Activated CD8-positive, alpha-beta T cell treated with anti-CD3 and anti-CD28 coated beads, Interleukin-2, amount 10 ng/mL, durations not matched to agents 7 days and 5 days (primary cell): ENCODE results near the gene CHMP6. TPM values are rescaled to one million over a fixed set of nuclear protein-coding genes. Genes with fewer than 3 reads are reported as not detected.

ENCODE experiments used
- ATAC-seq: fragments of 150-1000 bp; cut with Tn5 transposase; one replicate; pipeline ENCODE4 v1.10.0; 2021; ENCODE audit warnings: moderate library complexity
- CTCF ChIA-PET: fragments of 350-600 bp; sonication (Branson Sonifier 250); formaldehyde crosslinking; loops from one replicate; lab custom pipeline; 2021; ENCODE audit warnings: antibody characterized with exemption; lab: Charles Lee
- POLR2A ChIA-PET: fragments of 350-600 bp; sonication (Branson Sonifier 250); formaldehyde crosslinking; loops from one replicate; lab custom pipeline; 2021; ENCODE audit warnings: antibody characterized with exemption; lab: Charles Lee
- DNase-seq: peaks from one replicate; pipeline ENCODE4 v3.0.0-alpha.2; 2020
- H3K27ac Mint-ChIP-seq: one replicate; pipeline ENCODE4 v1.8.0; 2021; ENCODE audit warnings: mild to moderate bottlenecking, mixed read lengths
- H3K27me3 Mint-ChIP-seq: one replicate; pipeline ENCODE4 v1.8.0; 2021; ENCODE audit warnings: low read depth, mixed read lengths
- H3K36me3 Mint-ChIP-seq: one replicate; pipeline ENCODE4 v1.8.0; 2021; ENCODE audit warnings: low read depth, mixed read lengths
- H3K4me1 Mint-ChIP-seq: one replicate; pipeline ENCODE4 v1.8.0; 2021; ENCODE audit warnings: low read depth, mixed read lengths
- H3K4me3 Mint-ChIP-seq: one replicate; pipeline ENCODE4 v1.8.0; 2021; ENCODE audit warnings: mild to moderate bottlenecking, mixed read lengths
- H3K9me3 Mint-ChIP-seq: one replicate; pipeline ENCODE4 v1.8.0; 2022; ENCODE audit warnings: mixed read lengths; ENCODE audit not compliant: insufficient read depth
- total RNA-seq, 2 experiments: library from RNA; stranded (reverse); gene quantifications; one replicate each; pipeline ENCODE4 v1.2.3, GENCODE V29; 2021

Gene CHMP6
- total RNA-seq, 2 experiments from 2014 or later = 32.4 to 35.5 TPM

DNA sequence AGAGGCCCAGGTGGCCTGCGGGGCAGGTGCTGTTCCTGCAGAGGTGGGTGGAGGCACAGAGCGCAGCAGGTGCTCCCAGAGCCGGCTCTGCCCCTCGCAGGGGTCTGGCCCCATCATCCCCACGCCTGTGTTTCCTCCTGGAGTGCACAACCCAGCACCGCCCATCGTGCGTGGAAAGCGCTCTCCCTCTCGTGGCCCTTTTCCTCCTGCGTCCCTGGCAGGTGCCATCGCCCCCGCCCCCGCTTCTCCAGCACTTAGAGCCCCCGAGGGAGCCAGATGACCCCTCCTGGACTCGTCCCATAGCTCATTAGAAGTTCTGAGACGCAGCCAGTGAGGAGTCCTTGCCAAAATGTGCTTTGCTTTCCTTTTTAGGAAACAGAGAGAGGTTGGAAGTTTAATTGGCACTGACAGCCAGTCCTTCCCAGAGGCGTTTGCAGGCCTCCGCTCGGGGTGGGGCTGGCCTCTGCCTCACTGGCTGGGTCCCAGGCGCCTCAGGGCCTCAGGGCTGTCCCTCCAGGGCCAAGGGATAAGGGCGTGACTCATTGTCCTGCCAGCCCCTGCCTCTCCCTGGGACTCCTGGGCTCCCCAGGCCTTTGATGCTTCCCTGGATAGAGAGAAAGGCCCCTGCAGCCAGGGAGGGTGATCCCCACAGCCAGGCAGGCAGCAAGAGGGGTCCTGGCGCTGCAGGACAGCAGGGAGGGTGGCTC, 32.2 kb upstream of the CHMP6 start:
- ATAC-seq (no peak), DNase-seq (no peak)
- Mint-ChIP-seq H3K27me3 (no peaks in the 10 kb centered on the region), H3K4me3 (no peak overlapping the region), H3K4me1 (no peaks in the 10 kb centered on the region), H3K27ac (no peak overlapping the region), H3K36me3 (peaks cover 6% of the 10 kb centered on the region), H3K9me3 (no peaks in the 10 kb centered on the region)
- ChIA-PET CTCF (interaction anchor here (1.3 kb wide), 1 partner anchor 21 kb away, joined by 3 read pairs; no protein-coding TSS in a partner anchor), POLR2A (no interaction called here)

- CTCF ChIA-PET = interaction anchor here (1.3 kb wide), 1 partner anchor 22 kb away, joined by 3 read pairs; no protein-coding TSS in a partner anchor
- Mint-ChIP-seq H3K36me3 (peaks cover 3% of the 10 kb centered on the region), H3K9me3 (no peaks in the 10 kb centered on the region), H3K4me1 (no peaks in the 10 kb centered on the region), H3K27ac (no peak overlapping the region), H3K4me3 (no peak overlapping the region), H3K27me3 (no peaks in the 10 kb centered on the region)
- no peak for ATAC-seq
- POLR2A ChIA-PET = no interaction called here
- no peak for DNase-seq
Measured at GRCh38 chr17:80960037-80960796, 31.4 kb upstream of the CHMP6 start.

DNA sequence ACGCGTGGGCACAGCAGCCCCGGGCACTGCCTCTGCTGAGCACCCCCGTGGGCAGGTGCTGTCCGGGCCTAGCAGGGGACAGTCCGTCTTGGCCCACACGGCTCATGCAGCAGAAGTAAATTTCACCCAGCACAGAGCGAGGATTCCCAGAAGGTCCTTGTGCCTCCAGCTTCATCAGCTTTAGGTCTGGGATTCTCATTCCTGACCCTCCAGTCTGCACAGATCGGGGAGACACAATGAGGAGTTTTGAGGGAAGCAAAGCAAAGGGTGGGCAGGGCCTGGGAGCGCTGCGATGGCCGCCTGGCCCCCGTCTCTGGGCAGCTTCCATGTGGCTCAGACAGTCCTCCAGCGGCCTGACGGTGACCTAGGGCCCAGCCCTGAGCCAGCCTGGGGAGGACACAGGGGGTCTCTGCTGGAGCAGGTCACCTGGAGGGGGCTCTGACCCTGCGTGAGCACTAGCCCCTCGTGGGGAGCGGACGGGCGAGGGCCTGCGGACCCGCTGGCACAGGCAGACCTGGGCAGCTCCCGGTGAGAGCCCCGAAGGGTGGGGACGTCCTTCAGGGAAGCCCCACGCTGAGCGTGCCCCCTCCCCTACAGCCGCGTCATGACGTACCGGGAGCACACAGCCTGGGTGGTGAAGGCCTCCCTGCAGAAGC, 30.7 kb upstream of the CHMP6 start:
- ATAC-seq (no peak), DNase-seq (no peak)
- H3K4me3 Mint-ChIP-seq = no peak overlapping the region
- no peak overlapping the region for H3K27ac Mint-ChIP-seq
- no peaks in the 10 kb centered on the region for H3K27me3 Mint-ChIP-seq
- H3K9me3 Mint-ChIP-seq = no peaks in the 10 kb centered on the region
- peaks cover 7% of the 10 kb centered on the region for H3K36me3 Mint-ChIP-seq
- no peaks in the 10 kb centered on the region for H3K4me1 Mint-ChIP-seq
- POLR2A ChIA-PET = no interaction called here
- CTCF ChIA-PET = no interaction called here

GRCh38 chr17:80961541-80962330, 29.9 kb upstream of the CHMP6 start:
- Mint-ChIP-seq H3K27ac (no peak overlapping the region), H3K4me3 (no peak overlapping the region), H3K36me3 (peaks cover 9% of the 10 kb centered on the region), H3K4me1 (no peaks in the 10 kb centered on the region), H3K27me3 (no peaks in the 10 kb centered on the region), H3K9me3 (no peaks in the 10 kb centered on the region)
- DNase-seq = no peak
- ChIA-PET CTCF (interaction anchor here (1.1 kb wide), 1 partner anchor 535 kb away, joined by 3 read pairs; no protein-coding TSS in a partner anchor), POLR2A (no interaction called here)
- no peak for ATAC-seq

GRCh38 chr17:80962356-80963329, 29.0 kb upstream of the CHMP6 start:
- no peaks in the 10 kb centered on the region for H3K9me3 Mint-ChIP-seq
- H3K4me3 Mint-ChIP-seq = no peak overlapping the region
- ChIA-PET CTCF (interaction anchor here (1.1 kb wide), 1 partner anchor 536 kb away, joined by 3 read pairs; no protein-coding TSS in a partner anchor), POLR2A (no interaction called here)
- H3K27me3 Mint-ChIP-seq = no peaks in the 10 kb centered on the region
- DNase-seq (no peak), ATAC-seq (no peak)
- no peak overlapping the region for H3K27ac Mint-ChIP-seq
- H3K4me1 Mint-ChIP-seq = no peaks in the 10 kb centered on the region
- H3K36me3 Mint-ChIP-seq = peaks cover 11% of the 10 kb centered on the region

DNA sequence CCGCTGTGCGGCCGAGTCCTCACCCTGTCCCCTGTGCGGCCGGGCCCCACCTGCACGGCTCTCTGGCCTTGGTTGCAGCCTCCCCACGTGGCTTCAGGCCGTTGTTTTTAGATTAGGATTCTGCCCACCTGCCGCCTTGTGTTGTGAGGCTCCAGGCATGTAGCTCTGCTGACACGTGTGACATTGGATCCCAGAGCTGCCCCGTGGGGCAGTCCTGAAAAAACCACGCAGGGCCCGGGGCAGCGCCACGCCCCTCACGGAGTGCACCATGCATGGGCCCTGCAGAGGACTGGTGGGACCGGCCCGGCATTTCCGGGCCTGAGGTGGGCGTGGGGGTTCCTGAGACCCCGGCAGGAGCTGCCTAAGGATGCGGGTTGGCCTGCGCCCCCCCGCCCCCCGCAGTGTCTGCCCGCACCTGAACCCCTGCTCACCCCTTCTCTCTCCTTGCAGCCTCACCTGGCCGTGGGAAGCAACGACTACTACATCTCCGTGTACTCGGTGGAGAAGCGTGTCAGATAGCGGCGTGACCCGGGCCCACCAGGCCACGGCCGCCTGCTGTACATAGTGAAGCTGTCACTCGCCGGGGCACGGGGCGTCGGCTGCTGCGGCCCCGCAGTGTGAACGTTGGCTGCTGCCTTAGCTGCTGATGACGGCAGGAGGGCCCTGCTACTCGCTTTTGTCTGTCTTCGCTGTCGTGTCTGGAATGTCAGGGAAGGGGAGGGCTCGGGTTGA, 27.7 kb upstream of the CHMP6 start:
- Mint-ChIP-seq H3K36me3 (peaks cover 11% of the 10 kb centered on the region), H3K27ac (peak overlapping the region; percentile 25), H3K9me3 (no peaks in the 10 kb centered on the region), H3K4me3 (no peak overlapping the region), H3K4me1 (no peaks in the 10 kb centered on the region), H3K27me3 (no peaks in the 10 kb centered on the region)
- no peak for DNase-seq
- ChIA-PET POLR2A (no interaction called here), CTCF (no interaction called here)
- ATAC-seq = no peak

- ATAC-seq = no peak
- Mint-ChIP-seq H3K4me1 (peaks cover 2% of the 10 kb centered on the region), H3K4me3 (no peak overlapping the region), H3K27ac (peak overlapping the region; percentile 25), H3K9me3 (no peaks in the 10 kb centered on the region), H3K36me3 (peaks cover 11% of the 10 kb centered on the region), H3K27me3 (no peaks in the 10 kb centered on the region)
- CTCF ChIA-PET = no interaction called here
- POLR2A ChIA-PET = no interaction called here
- no peak for DNase-seq
Measured at GRCh38 chr17:80964544-80964856, 27.1 kb upstream of the CHMP6 start.

DNA sequence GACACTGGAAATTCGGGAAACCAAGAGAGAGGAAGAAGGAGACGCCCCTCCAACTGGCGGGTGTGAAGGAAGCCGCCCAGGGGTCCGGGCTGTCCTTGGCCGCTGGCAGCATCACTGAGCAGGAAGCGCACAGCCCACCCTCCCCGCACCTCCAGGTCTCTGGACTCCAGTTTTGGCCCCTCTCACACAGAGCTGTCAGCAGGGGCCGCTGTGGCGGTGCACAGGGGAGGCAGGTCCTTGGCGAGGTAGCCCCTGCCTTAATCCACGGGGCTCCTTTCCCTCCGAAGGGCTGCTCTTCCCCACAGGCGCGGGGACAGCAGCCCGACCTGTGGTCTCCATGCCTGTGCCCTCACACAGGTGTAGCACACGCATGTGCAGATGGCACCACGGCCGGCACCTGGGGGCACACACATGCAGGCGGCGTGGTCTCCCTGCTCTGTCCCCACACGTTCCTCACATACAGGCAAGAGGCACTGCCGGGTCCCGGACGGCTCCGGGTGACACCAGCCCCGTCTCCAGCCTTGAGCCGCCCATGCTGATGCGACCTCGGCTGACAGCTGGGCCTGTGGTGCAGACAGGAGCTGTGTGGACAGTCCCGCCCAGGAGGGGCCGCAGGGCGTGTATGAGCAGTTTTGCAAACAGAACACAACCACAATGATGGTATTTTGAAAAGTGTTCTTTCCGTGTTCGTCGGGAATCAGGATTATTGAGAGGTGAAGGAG, 26.6 kb upstream of the CHMP6 start:
- no peak for ATAC-seq
- Mint-ChIP-seq H3K27me3 (no peaks in the 10 kb centered on the region), H3K4me3 (no peak overlapping the region), H3K27ac (no peak overlapping the region), H3K4me1 (peaks cover 3% of the 10 kb centered on the region), H3K9me3 (no peaks in the 10 kb centered on the region), H3K36me3 (peaks cover 11% of the 10 kb centered on the region)
- no peak for DNase-seq
- CTCF ChIA-PET = interaction anchor here (1.3 kb wide), 1 partner anchor 538 kb away, joined by 5 read pairs; no protein-coding TSS in a partner anchor
- POLR2A ChIA-PET = no interaction called here

GRCh38 chr17:80965606-80966005, 26.0 kb upstream of the CHMP6 start:
- no peak for DNase-seq
- no peak overlapping the region for H3K4me3 Mint-ChIP-seq
- POLR2A ChIA-PET = no interaction called here
- H3K4me1 Mint-ChIP-seq = peaks cover 8% of the 10 kb centered on the region
- H3K9me3 Mint-ChIP-seq = no peaks in the 10 kb centered on the region
- no peak for ATAC-seq
- no peak overlapping the region for H3K27ac Mint-ChIP-seq
- H3K36me3 Mint-ChIP-seq = peaks cover 11% of the 10 kb centered on the region
- CTCF ChIA-PET = interaction anchor here (1.3 kb wide), 1 partner anchor 538 kb away, joined by 5 read pairs; no protein-coding TSS in a partner anchor
- no peaks in the 10 kb centered on the region for H3K27me3 Mint-ChIP-seq

DNA sequence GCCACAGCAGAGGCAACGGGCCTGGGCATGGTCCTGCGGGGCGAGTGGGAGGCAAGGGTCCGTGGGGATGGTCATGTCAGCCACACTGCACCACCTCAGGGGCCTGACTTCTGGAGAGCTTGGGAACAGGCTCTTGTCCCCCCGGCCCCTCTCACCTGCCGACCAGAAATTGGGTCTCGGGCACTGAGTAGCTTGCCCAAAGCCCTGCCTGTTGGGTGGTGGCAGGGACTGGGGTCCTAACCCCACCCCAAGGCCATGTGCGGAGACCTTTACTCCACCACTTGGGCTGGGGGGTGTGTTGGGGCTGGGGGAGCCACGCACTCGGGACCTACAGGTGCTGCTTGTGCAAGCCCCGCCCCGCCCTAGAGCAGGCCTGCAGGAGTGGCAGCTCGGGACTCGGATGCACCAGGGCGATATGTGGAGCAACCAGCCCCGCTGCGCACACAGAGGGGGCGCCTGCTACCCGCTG, 24.2 kb upstream of the CHMP6 start:
- H3K36me3 Mint-ChIP-seq = peaks cover 11% of the 10 kb centered on the region
- no peak overlapping the region for H3K4me3 Mint-ChIP-seq
- ChIA-PET CTCF (no interaction called here), POLR2A (no interaction called here)
- ATAC-seq = no peak
- peaks cover 8% of the 10 kb centered on the region for H3K4me1 Mint-ChIP-seq
- H3K27me3 Mint-ChIP-seq = no peaks in the 10 kb centered on the region
- no peak for DNase-seq
- no peaks in the 10 kb centered on the region for H3K9me3 Mint-ChIP-seq
- no peak overlapping the region for H3K27ac Mint-ChIP-seq
